GM21529 (cell line): ENCODE data around the gene PGAP2.
A peak's percentile ranks its signal among the peaks of the same experiment; 100 is the strongest.
"Not testable (repeated sequence)": the region's sequence is repeated elsewhere in the genome, so short reads cannot be mapped to it uniquely, and the experiment has no call there.

ENCODE experiments used
- ATAC-seq: cut with Tn5 transposase; IDR thresholded peaks from one replicate; pipeline ENCODE4 v1.9.1; 2021; ENCODE audit not compliant: unreplicated experiment

PGAP2 gene

GRCh38 chr11:3807909-3808860 lies at the start of gene PGAP2:
Gene PGAP2, plus strand, starts transcription at chr11:3808560. Its CDS starts 2,700 bp downstream, at chr11:3811260.
- peak; percentile 73 for ATAC-seq

- no peak for ATAC-seq
Measured at GRCh38 chr11:3764266-3764665, 44.1 kb upstream of the PGAP2 start.

GRCh38 chr11:3766836-3767235 lies 41.5 kb upstream of the PGAP2 start:
- not testable (repeated sequence) for ATAC-seq

DNA sequence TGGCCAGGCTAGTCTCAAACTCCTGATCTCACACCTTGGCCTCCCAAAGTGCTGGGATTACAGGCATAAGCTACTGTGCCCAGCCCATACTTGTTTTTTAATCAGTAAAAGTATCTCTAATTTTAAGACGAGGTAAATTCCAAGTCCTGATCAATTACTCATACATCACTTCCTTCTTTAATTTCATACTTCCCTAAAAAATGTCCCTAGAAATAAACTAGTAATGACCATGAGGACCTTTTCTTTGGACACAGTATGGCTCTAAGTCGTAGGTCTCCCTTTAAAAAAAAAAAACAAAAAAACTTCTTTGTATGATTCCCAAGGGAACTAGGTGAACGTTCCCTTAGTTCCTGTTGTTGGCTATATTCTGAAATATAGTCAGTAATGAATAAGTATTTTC lies 40.8 kb upstream of the PGAP2 start:
- no peak for ATAC-seq

DNA sequence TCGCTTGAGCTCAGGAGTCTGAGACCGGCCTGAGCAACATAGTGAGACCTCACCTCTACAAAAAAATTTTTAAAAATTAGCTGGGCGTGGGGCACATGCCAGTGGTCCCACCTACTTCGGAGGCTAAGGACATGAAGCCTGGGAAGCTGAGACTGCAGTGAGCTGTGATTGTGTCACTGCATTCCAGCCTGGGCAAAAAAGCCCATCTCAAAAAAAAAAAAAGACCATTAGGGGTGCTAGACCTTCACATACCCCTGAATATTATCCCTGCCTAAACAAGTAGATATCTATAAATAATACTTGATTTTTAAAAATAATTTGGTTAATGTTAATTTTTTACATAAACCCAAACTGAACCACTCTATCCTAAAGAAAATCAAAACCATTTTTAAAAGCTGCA lies 35.2 kb upstream of the PGAP2 start:
- ATAC-seq: no peak

GRCh38 chr11:3775736-3776406 lies 32.5 kb upstream of the PGAP2 start:
- no peak for ATAC-seq

DNA sequence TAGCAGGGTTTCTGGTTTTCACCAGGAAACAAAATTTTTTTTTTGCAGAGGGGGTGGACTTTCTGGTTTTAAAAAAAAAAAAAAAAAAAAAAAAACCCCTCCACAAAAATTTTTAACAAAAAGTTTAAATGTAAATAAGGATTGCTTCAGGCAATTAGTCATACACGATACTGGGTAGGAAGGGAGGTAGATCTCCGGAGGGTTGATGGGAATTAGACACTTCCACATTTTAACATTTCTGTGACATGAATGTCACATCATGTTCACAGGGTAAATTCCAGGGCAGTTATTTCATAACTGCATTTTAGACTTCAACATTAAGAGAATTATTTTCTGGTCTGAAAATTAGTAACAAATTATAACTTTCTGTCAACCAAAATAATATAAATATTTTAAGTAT lies 26.9 kb upstream of the PGAP2 start:
- no peak for ATAC-seq

DNA sequence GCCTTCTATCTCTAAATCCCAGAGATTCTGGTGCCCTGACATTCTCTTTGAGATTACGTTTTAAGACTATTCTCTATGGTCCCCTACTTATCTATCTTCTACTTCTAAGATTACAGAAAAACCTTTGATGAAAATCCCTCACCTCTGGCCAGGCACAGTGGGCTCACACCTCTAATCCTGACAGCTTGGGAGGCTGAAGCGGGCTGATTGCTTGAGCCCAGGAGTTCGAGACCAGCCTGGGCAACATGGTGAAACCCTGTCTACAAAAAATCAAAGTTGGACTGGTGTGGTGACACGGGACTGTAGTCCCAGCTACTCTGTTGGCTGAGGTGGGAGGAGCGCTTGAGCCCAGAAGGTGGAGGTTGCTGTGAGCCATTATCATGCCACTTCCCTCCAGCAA lies 25.4 kb upstream of the PGAP2 start:
- no peak for ATAC-seq

- no peak for ATAC-seq
Measured at GRCh38 chr11:3783611-3784010, 24.7 kb upstream of the PGAP2 start.

- ATAC-seq: no peak
Measured at GRCh38 chr11:3786781-3787428, 21.5 kb upstream of the PGAP2 start.

GRCh38 chr11:3794387-3794786 lies 14.0 kb upstream of the PGAP2 start:
- ATAC-seq: not testable (repeated sequence)

DNA sequence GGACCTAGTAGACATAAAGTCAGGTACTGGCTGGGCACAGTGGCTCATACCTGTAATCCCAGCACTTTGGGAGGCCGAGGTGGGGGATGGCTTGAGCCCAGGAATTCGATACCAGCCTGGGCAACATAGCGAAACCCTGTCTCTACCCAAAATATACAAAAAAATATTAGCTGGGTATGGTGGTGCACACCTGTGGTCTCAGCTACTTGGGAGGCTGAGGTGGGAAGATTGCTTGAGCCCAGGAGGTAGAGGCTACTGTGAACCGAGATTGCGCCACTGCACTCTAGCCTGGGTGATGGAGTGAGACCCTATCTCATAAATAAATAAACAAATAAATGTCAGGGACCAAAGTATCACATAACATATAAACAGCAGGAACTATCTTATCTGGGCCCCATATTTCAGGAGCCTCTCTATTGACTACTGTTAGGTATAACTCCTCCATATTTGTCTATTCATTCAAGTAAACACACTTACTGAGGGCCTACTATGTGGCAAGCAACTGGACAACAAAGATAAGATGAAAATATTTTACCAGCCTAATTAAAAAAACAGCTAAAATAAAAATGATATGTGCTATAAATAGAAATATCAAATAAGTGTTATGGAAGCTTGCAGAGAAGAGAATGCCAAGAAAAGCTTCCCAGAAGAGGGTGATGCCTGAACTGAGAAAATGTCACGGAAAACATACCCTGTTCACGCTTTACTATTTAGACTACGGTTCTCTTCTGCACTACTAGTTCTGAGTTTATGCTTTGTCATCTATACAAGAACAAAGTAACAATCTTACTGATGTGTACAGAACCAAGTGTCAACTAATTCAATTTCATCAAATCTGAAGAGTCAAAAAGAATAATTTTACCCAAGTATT lies 13.0 kb upstream of the PGAP2 start:
- no peak for ATAC-seq

GRCh38 chr11:3796002-3796311 lies 12.4 kb upstream of the PGAP2 start:
- ATAC-seq: no peak

DNA sequence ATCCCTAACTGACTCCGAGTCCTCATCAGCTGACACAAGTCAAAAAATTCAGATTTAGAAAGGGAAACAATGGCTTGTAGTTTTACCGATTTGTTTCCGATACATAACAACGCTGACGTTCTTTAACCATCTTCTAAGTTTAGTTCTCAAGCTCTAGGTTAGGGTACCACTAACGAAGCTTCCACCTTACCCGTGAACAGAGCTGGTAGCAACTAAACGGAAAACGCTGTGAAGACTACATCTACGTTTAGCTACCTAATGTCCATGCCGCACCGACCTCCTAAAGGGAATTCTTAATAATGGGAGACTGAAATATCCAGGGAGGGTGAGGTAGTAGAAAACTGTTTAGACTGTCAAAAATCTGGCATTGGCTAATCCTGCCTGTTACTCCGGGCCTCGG lies 12.0 kb upstream of the PGAP2 start:
- ATAC-seq: no peak

DNA sequence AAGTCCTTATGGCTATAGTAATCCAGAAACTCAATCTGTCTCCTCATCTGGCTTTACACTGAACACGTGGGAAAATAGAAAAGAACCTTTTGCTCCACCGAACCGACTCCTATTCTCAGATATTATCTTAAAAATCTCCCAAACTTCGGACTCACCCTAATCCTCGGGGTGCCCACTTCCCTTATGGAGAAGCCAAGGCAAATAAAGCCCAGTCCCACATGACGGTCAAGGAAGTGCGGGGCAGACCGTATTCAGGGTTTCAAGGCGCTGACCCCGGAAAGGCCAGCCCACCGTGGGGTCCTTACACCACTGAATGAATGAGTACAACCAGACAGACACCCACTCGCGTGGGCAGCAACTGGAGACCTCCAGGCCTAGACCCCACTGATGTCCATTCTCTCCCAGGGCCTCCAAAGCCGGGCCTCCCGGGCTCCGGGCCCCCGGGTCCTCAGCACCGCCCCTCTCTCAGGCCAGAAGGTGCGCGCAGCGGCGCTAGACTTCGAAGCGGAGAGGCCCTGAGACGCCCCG lies 11.5 kb upstream of the PGAP2 start:
- ATAC-seq: peak; percentile 26

- ATAC-seq: peak; percentile 94
Measured at GRCh38 chr11:3797329-3798090, 10.8 kb upstream of the PGAP2 start, which contains the start of gene NUP98. Gene NUP98, minus strand, starts transcription at chr11:3797554. Its CDS starts 15,437 bp downstream, at chr11:3782117.

- ATAC-seq: no peak
Measured at GRCh38 chr11:3799143-3799542, 9.2 kb upstream of the PGAP2 start.

DNA sequence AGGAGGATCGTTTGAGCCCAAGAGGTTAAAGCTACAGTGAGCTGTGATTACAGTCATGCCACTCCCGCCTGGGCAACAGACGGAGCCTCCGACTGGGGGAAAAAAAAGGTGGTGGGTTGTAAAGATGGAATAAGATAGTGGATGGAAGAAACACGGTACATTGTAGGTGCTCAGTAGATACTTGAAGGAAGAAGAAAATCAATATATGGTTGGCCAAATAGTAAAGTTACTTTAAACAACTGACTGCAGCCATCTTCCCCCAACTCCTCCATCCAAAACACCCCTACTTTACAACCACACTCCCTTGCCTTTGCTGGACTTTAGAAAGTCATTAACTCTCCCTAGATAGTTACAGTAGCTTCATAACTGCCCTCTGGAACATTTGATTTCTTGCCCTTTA lies 8.5 kb upstream of the PGAP2 start:
- ATAC-seq: no peak

DNA sequence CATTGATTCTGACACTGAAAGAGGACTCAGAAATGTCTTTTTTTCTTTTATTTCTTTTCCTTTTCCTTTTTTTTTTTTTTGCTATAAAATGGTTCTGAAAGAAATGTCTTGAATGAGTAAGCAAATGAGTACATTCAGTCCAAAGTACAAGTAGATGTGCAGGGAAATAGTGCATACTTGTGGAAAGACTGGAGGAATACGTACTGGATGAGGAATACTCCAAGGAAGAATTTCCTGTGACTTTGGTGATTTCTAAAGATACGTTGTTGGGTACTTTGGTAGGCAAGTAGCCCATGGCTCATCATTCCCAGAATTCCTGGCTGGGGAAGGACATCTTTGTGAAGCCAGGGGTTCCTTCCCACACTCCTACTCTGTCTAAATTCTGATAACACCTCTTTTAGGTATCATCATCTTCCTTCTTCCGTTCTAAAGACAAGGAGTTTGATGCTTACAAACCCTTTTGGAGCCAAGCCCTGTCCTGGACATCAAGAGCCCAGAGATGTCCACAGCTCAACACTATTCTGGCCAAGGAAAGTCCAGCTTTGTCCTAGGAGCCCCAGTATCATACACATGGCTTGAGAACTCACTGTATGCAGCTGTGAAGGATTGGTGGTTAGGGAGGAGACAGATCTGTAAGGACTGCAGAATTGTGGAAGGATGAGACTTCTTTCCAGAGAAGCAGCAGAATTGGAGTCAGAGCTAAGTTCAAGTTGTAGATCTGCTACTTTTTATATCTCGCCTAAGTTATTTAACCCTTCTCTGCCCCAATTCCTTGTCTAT lies 6.2 kb upstream of the PGAP2 start:
- no peak for ATAC-seq
